CD4-positive, alpha-beta T cell treated with Interleukin-4 for 4 hours (primary cell): ENCODE measurements around the gene PIP4K2C.
"Not testable (repeated sequence)": the region's sequence is repeated elsewhere in the genome, so short reads cannot be mapped to it uniquely, and the experiment has no call there.

ENCODE experiments used
- DNase-seq: peaks from one replicate; pipeline ENCODE4 v3.0.0-alpha.2; 2020

Gene PIP4K2C

GRCh38 chr12:57560516-57560915 lies 30.5 kb upstream of the PIP4K2C start:
- no peak for DNase-seq

- not testable (repeated sequence) for DNase-seq
Measured at GRCh38 chr12:57561117-57561516, 29.9 kb upstream of the PIP4K2C start.

- no peak for DNase-seq
Measured at GRCh38 chr12:57563358-57563757, 27.6 kb upstream of the PIP4K2C start.

- no peak for DNase-seq
Measured at GRCh38 chr12:57564178-57564740, 26.7 kb upstream of the PIP4K2C start.

GRCh38 chr12:57568838-57569237 lies 22.2 kb upstream of the PIP4K2C start:
- DNase-seq, result no peak

- no peak for DNase-seq
Measured at GRCh38 chr12:57569858-57570257, 21.1 kb upstream of the PIP4K2C start.

GRCh38 chr12:57570438-57570837 lies 20.6 kb upstream of the PIP4K2C start:
- not testable (repeated sequence) for DNase-seq

- no peak for DNase-seq
Measured at GRCh38 chr12:57571926-57572762, 18.8 kb upstream of the PIP4K2C start.

GRCh38 chr12:57574795-57575194 lies 16.2 kb upstream of the PIP4K2C start:
- DNase-seq, result no peak

- no peak for DNase-seq
Measured at GRCh38 chr12:57575771-57576612, 15.0 kb upstream of the PIP4K2C start.

- no peak for DNase-seq
Measured at GRCh38 chr12:57576613-57577160, 14.3 kb upstream of the PIP4K2C start.

- no peak for DNase-seq
Measured at GRCh38 chr12:57577981-57578758, 12.8 kb upstream of the PIP4K2C start.

GRCh38 chr12:57579011-57579410 lies 12.0 kb upstream of the PIP4K2C start:
- DNase-seq, result no peak

GRCh38 chr12:57579677-57580465 lies 11.1 kb upstream of the PIP4K2C start:
- no peak for DNase-seq

- DNase-seq, result no peak
Measured at GRCh38 chr12:57580466-57580795, 10.6 kb upstream of the PIP4K2C start.

- DNase-seq, result no peak
Measured at GRCh38 chr12:57581802-57582201, 9.2 kb upstream of the PIP4K2C start.

- no peak for DNase-seq
Measured at GRCh38 chr12:57582440-57582839, 8.6 kb upstream of the PIP4K2C start.

GRCh38 chr12:57583008-57583831 lies 7.8 kb upstream of the PIP4K2C start:
- peak; percentile 81 for DNase-seq

GRCh38 chr12:57584050-57584449 lies 6.9 kb upstream of the PIP4K2C start:
- DNase-seq, result no peak

GRCh38 chr12:57584690-57585089 lies 6.3 kb upstream of the PIP4K2C start:
- no peak for DNase-seq

- DNase-seq, result no peak
Measured at GRCh38 chr12:57585156-57585555, 5.8 kb upstream of the PIP4K2C start.
